ENCODE results near the gene ING4.

ING4 gene

DNA sequence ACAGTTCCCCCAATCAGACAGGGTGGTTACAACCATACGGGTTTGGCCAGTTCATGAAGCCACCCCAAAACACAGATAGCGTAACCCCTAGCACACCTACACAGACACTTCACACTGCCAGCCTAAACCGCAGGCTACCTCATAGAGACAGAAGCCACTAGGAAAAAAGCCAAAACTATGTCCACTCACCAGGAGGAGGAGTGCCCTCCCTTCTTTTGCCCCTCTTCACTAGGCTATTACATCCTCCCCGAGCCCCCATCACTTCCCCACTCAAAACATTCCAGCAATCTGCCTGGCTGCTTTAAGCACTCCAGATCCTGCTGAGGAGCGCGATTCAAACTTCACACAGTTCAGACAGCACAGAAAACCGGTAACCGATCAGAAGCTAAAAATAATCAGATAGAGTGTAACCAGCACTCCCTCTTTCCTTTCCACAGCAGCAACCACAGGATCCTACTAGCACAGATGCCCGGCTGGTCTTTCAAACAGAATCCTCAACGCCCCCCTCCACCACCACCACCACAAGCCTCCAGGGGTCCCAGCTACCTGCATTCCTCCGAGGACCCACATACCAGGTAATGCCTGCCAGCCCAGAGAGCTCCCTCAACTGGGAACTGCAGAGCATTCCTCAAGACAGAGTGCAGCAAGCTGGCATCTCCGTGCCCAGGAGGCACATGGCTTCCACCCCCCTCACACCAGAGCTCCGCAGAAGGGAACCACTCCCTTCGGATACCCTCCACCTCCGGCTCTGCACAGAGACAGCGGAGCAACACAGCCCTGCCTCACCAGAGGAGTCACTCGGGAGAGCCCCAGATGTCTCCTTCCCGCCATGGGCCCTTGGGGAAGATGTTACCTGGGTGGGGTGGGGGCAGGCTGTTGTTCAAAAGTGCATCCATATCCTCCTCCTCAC lies 57.2 kb downstream of the ING4 start:
- DNase-seq: peak; percentile 29

DNA sequence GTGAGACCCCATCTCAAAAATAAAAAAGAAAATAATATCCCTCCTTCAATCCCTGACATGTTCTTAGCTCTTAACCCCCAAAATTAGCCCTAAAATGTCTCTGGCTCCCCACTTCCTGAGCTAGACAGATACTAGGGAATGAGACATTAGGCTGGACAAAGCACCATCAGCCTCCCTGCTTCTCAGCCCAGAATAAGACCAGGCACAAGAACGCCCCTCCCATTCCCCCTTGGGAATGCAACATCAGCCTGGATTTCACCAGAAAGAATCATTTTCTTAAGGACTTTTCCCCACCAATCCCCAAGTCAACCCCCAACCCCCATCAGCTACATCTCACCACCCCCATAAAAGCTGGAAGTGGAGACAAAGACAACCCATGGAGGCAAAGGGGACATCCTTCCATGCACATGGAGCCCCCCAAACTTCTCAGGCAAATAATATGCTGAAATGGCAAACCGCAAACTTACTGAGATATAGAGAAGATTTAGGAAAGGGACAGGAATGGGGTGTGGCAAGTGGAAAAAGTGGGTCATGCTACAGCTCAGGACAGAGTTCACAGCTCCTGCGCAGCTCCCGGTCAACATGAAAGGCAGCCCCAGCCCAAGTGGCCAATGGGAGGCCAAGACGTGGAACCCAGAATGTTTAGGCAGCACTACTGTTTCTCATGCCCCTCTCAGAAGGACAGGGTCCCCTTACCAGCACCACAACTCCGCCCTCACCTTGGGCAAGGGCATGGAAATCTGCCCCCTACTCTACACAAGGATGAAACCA lies 58.5 kb downstream of the ING4 start:
- no peak for DNase-seq

DNA sequence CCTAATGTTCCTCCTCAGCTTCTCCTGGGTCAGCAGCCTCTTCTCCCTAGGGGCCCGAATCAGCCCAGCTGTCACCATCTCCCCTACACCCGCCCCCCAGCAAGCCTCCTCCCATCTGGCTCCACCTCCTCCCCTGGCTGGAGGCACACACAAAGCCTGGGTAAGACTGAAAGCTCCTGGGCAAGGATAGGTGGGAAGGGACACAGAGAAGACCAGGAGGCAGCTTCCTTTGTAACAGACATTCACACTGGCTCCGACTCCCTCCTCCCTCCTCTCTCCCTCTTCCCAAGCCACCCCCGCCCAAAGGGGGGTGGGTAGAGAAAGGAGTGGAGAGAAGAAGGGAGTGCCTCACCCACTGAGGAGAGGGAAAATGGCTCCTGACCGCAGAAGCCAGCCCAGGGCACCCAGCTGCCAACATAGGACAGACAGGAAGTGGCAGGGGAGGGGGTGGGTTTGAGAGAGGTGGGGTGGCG lies 59.8 kb downstream of the ING4 start:
- peak; percentile 37 for DNase-seq

DNA sequence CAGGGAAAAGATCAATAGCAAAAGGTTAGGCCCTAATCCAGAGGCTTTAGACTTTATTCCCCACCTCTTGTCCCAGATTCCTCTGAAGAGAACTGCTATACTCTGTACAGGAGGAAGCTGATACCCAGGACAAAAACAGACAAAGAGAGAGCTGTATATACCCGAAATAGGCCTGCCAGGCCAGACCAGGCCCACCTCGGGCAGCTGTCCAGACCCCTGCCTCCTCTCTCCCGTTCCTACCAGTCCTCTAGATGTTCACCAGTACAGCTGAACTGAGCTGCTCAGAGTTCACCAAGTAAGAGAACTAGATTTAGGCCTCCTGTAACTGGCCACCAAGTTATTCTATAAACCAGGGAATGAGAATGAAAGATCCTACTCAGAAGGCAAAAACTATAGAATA lies 60.4 kb downstream of the ING4 start:
- DNase-seq: no peak
